Activated T-cell treated with anti-CD3 and anti-CD28 coated beads, Interleukin-2, amount 50 U/mL, for 4 hours (primary cell): ENCODE data around the gene RAB11FIP5. TPM values are rescaled to one million over a fixed set of nuclear protein-coding genes. Genes with fewer than 3 reads are reported as not detected.
"Not testable (repeated sequence)": the region's sequence is repeated elsewhere in the genome, so short reads cannot be mapped to it uniquely, and the experiment has no call there.

ENCODE experiments used
- ATAC-seq, 2 donors: fragments of 200-7000 bp; cut with Tn5 transposase; one replicate each; pipeline ENCODE4 v1.10.0; 2021
- DNase-seq: peaks from one replicate; pipeline ENCODE4 v3.0.0-alpha.2; 2020
- H3K27me3 Mint-ChIP-seq: one replicate; pipeline ENCODE4 v1.8.0; 2021; ENCODE audit warnings: low read depth, mixed read lengths
- H3K36me3 Mint-ChIP-seq: one replicate; pipeline ENCODE4 v1.8.0; 2022; ENCODE audit warnings: mixed read lengths; ENCODE audit not compliant: insufficient read depth
- H3K4me1 Mint-ChIP-seq: one replicate; pipeline ENCODE4 v1.8.0; 2021; ENCODE audit warnings: low read depth, mixed read lengths
- H3K4me3 Mint-ChIP-seq: one replicate; pipeline ENCODE4 v1.8.0; 2021; ENCODE audit warnings: mild to moderate bottlenecking, moderate library complexity, mixed read lengths
- H3K9me3 Mint-ChIP-seq: one replicate; pipeline ENCODE4 v1.8.0; 2021; ENCODE audit warnings: mixed read lengths
- total RNA-seq, 3 donors: library from RNA; stranded (reverse); gene quantifications; one replicate each; pipeline ENCODE4 v1.2.1, GENCODE V29; 2021

RAB11FIP5 gene
- total RNA-seq, 3 donors from 2014 or later: 4.6 to 5.1 (median 5.0) TPM

GRCh38 chr2:73101626-73102256 is 11.0 kb downstream of the RAB11FIP5 start:
- Mint-ChIP-seq H3K4me1 (peaks cover 14% of the 10 kb centered on the region), H3K9me3 (no peaks in the 10 kb centered on the region), H3K27me3 (no peaks in the 10 kb centered on the region), H3K36me3 (no peaks in the 10 kb centered on the region), H3K4me3 (no peak overlapping the region)
- no peak for ATAC-seq
- DNase-seq: no peak

GRCh38 chr2:73100956-73101355 is 11.8 kb downstream of the RAB11FIP5 start:
- Mint-ChIP-seq H3K4me3 (no peak overlapping the region), H3K4me1 (peaks cover 11% of the 10 kb centered on the region), H3K27me3 (no peaks in the 10 kb centered on the region), H3K9me3 (no peaks in the 10 kb centered on the region), H3K36me3 (no peaks in the 10 kb centered on the region)
- no peak for DNase-seq
- ATAC-seq: no peak

- no peaks in the 10 kb centered on the region for H3K36me3 Mint-ChIP-seq
- no peak overlapping the region for H3K4me3 Mint-ChIP-seq
- DNase-seq: no peak
- H3K4me1 Mint-ChIP-seq: peaks cover 11% of the 10 kb centered on the region
- no peak for ATAC-seq
- H3K27me3 Mint-ChIP-seq: no peaks in the 10 kb centered on the region
- no peaks in the 10 kb centered on the region for H3K9me3 Mint-ChIP-seq
These were observed 13.3 kb downstream of the RAB11FIP5 start for GRCh38 chr2:73099486-73099885.

- no peaks in the 10 kb centered on the region for H3K36me3 Mint-ChIP-seq
- ATAC-seq (no peak), DNase-seq (no peak)
- no peaks in the 10 kb centered on the region for H3K4me1 Mint-ChIP-seq
- H3K27me3 Mint-ChIP-seq: no peaks in the 10 kb centered on the region
- no peak overlapping the region for H3K4me3 Mint-ChIP-seq
- H3K9me3 Mint-ChIP-seq: no peaks in the 10 kb centered on the region
These were observed 16.8 kb downstream of the RAB11FIP5 start for GRCh38 chr2:73095910-73096309.

- ATAC-seq, H3K4me1 Mint-ChIP-seq, DNase-seq, H3K9me3 Mint-ChIP-seq, H3K27me3 Mint-ChIP-seq, H3K4me3 Mint-ChIP-seq, H3K36me3 Mint-ChIP-seq: not testable (repeated sequence)
These were observed 19.0 kb downstream of the RAB11FIP5 start for GRCh38 chr2:73093601-73094218.

- no peaks in the 10 kb centered on the region for H3K27me3 Mint-ChIP-seq
- no peak for DNase-seq
- no peak for ATAC-seq
- no peak overlapping the region for H3K4me3 Mint-ChIP-seq
- no peaks in the 10 kb centered on the region for H3K36me3 Mint-ChIP-seq
- H3K4me1 Mint-ChIP-seq: no peaks in the 10 kb centered on the region
- no peaks in the 10 kb centered on the region for H3K9me3 Mint-ChIP-seq
These were observed 20.5 kb downstream of the RAB11FIP5 start for GRCh38 chr2:73092146-73092783.

GRCh38 chr2:73091696-73092095 is 21.1 kb downstream of the RAB11FIP5 start:
- no peak overlapping the region for H3K4me3 Mint-ChIP-seq
- H3K9me3 Mint-ChIP-seq: no peaks in the 10 kb centered on the region
- H3K4me1 Mint-ChIP-seq: no peaks in the 10 kb centered on the region
- H3K27me3 Mint-ChIP-seq: no peaks in the 10 kb centered on the region
- H3K36me3 Mint-ChIP-seq: no peaks in the 10 kb centered on the region
- no peak for DNase-seq
- no peak for ATAC-seq

GRCh38 chr2:73091164-73091563 is 21.6 kb downstream of the RAB11FIP5 start:
- DNase-seq (no peak), ATAC-seq (no peak)
- Mint-ChIP-seq H3K36me3 (no peaks in the 10 kb centered on the region), H3K27me3 (no peaks in the 10 kb centered on the region), H3K4me1 (no peaks in the 10 kb centered on the region), H3K4me3 (no peak overlapping the region), H3K9me3 (no peaks in the 10 kb centered on the region)

GRCh38 chr2:73089270-73090030 is 23.3 kb downstream of the RAB11FIP5 start:
- Mint-ChIP-seq H3K27me3 (no peaks in the 10 kb centered on the region), H3K4me3 (no peak overlapping the region), H3K9me3 (no peaks in the 10 kb centered on the region), H3K4me1 (no peaks in the 10 kb centered on the region), H3K36me3 (no peaks in the 10 kb centered on the region)
- DNase-seq: no peak
- no peak for ATAC-seq

GRCh38 chr2:73088703-73089102 is 24.0 kb downstream of the RAB11FIP5 start:
- Mint-ChIP-seq H3K27me3 (no peaks in the 10 kb centered on the region), H3K4me3 (no peak overlapping the region), H3K4me1 (no peaks in the 10 kb centered on the region), H3K9me3 (no peaks in the 10 kb centered on the region), H3K36me3 (no peaks in the 10 kb centered on the region)
- DNase-seq: no peak
- no peak for ATAC-seq

- Mint-ChIP-seq H3K27me3 (no peaks in the 10 kb centered on the region), H3K9me3 (no peaks in the 10 kb centered on the region), H3K4me3 (no peak overlapping the region), H3K36me3 (no peaks in the 10 kb centered on the region), H3K4me1 (no peaks in the 10 kb centered on the region)
- no peak for ATAC-seq
- DNase-seq: no peak
These were observed 24.5 kb downstream of the RAB11FIP5 start for GRCh38 chr2:73088211-73088610.

- Mint-ChIP-seq H3K4me3 (no peak overlapping the region), H3K9me3 (no peaks in the 10 kb centered on the region), H3K4me1 (no peaks in the 10 kb centered on the region), H3K36me3 (no peaks in the 10 kb centered on the region), H3K27me3 (no peaks in the 10 kb centered on the region)
- DNase-seq (no peak), ATAC-seq (no peak)
These were observed 25.4 kb downstream of the RAB11FIP5 start for GRCh38 chr2:73087311-73087710.

GRCh38 chr2:73085691-73086090 is 27.1 kb downstream of the RAB11FIP5 start:
- Mint-ChIP-seq H3K36me3 (no peaks in the 10 kb centered on the region), H3K27me3 (no peaks in the 10 kb centered on the region), H3K4me3 (no peak overlapping the region), H3K4me1 (no peaks in the 10 kb centered on the region), H3K9me3 (no peaks in the 10 kb centered on the region)
- peak; percentile 82 for DNase-seq
- ATAC-seq: peak; percentile 91 to 92

GRCh38 chr2:73084971-73085370 is 27.8 kb downstream of the RAB11FIP5 start:
- Mint-ChIP-seq H3K4me3 (no peak overlapping the region), H3K27me3 (no peaks in the 10 kb centered on the region), H3K36me3 (no peaks in the 10 kb centered on the region), H3K4me1 (no peaks in the 10 kb centered on the region), H3K9me3 (no peaks in the 10 kb centered on the region)
- DNase-seq (no peak), ATAC-seq (no peak)
